HEK293 (cell line): ENCODE results near the gene C2CD3.

ENCODE experiments used
- CTCF ChIA-PET: fragments of 350-600 bp; formaldehyde crosslinking; extraction: SDS; loops from one replicate; lab custom pipeline; 2021; ENCODE audit warnings: antibody characterized with exemption; lab: Yijun Ruan, JAX
- POLR2A ChIA-PET: fragments of 300-600 bp; formaldehyde crosslinking; extraction: SDS; loops from one replicate; lab custom pipeline; 2020; ENCODE audit warnings: antibody characterized with exemption, inconsistent platforms; lab: Yijun Ruan, JAX
- H3K27ac ChIP-seq: fragments of 200-500 bp; sonication (Bioruptor generic); 2 replicates; pipeline ENCODE4 v1.5.1; 2014; ENCODE audit warnings: low read depth, low read length, control low read depth, inconsistent platforms; ENCODE audit errors: extremely low read depth
- H3K36me3 ChIP-seq, 2 experiments: fragments of 200-500 bp in 1 of 2; sonication (Bioruptor generic) in 1 of 2; 1 replicate in 1 of 2; 2 replicates in 1 of 2; pipeline ENCODE4 v1.5.1; 2014 to 2017; ENCODE audit warnings: inconsistent platforms in 2 of 2, low read length in 2 of 2; ENCODE audit not compliant: control insufficient read depth in 2 of 2, insufficient read depth in 1 of 2
- H3K4me1 ChIP-seq: fragments of 200-500 bp; sonication (Bioruptor generic); 2 replicates; pipeline ENCODE4 v1.5.1; 2014; ENCODE audit warnings: mild to moderate bottlenecking, low read length, inconsistent platforms; ENCODE audit not compliant: control insufficient read depth, insufficient read depth
- H3K4me3 ChIP-seq: 2 replicates; pipeline ENCODE4 v1.5.1; 2011; ENCODE audit warnings: low read depth, mild to moderate bottlenecking, control low read depth, low read length, moderate library complexity
- H3K9me3 ChIP-seq: fragments of 200-500 bp; sonication (Bioruptor generic); 2 replicates; pipeline ENCODE4 v1.5.1; 2014; ENCODE audit warnings: low read depth, low read length, inconsistent platforms; ENCODE audit not compliant: control insufficient read depth, insufficient read depth
- GLIS1 ChIP-seq: fragments of 450-650 bp; formaldehyde crosslinking; IDR thresholded peaks from 2 replicates; pipeline ENCODE4 v1.5.1; 2016; ENCODE audit warnings: missing biosample characterization, missing genetic modification characterization
- MYNN ChIP-seq: fragments of 450-650 bp; formaldehyde crosslinking; IDR thresholded peaks from 2 replicates; pipeline ENCODE4 v1.5.1; 2016; ENCODE audit warnings: missing biosample characterization, missing genetic modification characterization, borderline replicate concordance
- SETDB1 ChIP-seq: IDR thresholded peaks from one replicate; pipeline ENCODE4 v1.6.1; 2017; ENCODE audit warnings: mild to moderate bottlenecking, low read length, moderate library complexity, mixed read lengths; ENCODE audit not compliant: insufficient read length
- ZEB2 ChIP-seq: fragments of 450-650 bp; formaldehyde crosslinking; IDR thresholded peaks from 2 replicates; pipeline ENCODE4 v1.5.1; 2016; ENCODE audit warnings: missing biosample characterization, missing genetic modification characterization
- ZNF184 ChIP-seq: fragments of 450-650 bp; IDR thresholded peaks from 2 replicates; pipeline ENCODE4 v1.5.1; 2018; ENCODE audit warnings: missing biosample characterization, mild to moderate bottlenecking, missing genetic modification characterization
- ZNF23 ChIP-seq: fragments of 450-650 bp; formaldehyde crosslinking; IDR thresholded peaks from 2 replicates; pipeline ENCODE4 v1.5.1; 2016; ENCODE audit warnings: missing biosample characterization, missing genetic modification characterization, borderline replicate concordance
- ZNF624 ChIP-seq: fragments of 450-650 bp; formaldehyde crosslinking; IDR thresholded peaks from 2 replicates; pipeline ENCODE4 v1.5.1; 2017; ENCODE audit warnings: missing biosample characterization, missing genetic modification characterization
- ZNF843 ChIP-seq: fragments of 450-650 bp; formaldehyde crosslinking; IDR thresholded peaks from 2 replicates; pipeline ENCODE4 v1.5.1; 2016; ENCODE audit warnings: missing biosample characterization, missing genetic modification characterization
- ZSCAN23 ChIP-seq: fragments of 450-650 bp; formaldehyde crosslinking; IDR thresholded peaks from 2 replicates; pipeline ENCODE4 v1.5.1; 2016; ENCODE audit warnings: missing biosample characterization, missing genetic modification characterization
- TF ChIP-seq, protein P1 (sequence below): fragments of 450-650 bp; formaldehyde crosslinking; IDR thresholded peaks from 2 replicates; pipeline ENCODE4 v1.5.1; 2016; ENCODE audit warnings: missing biosample characterization, missing genetic modification characterization
- TF ChIP-seq, protein P2 (sequence below): fragments of 450-650 bp; formaldehyde crosslinking; IDR thresholded peaks from 2 replicates; pipeline ENCODE4 v1.5.1; 2016; ENCODE audit warnings: missing biosample characterization, missing genetic modification characterization, borderline replicate concordance
- TF ChIP-seq, protein P3 (sequence below): fragments of 450-650 bp; formaldehyde crosslinking; IDR thresholded peaks from 2 replicates; pipeline ENCODE4 v1.5.1; 2016; ENCODE audit warnings: missing biosample characterization, missing genetic modification characterization
- TF ChIP-seq, protein P4 (sequence below): fragments of 450-650 bp; formaldehyde crosslinking; IDR thresholded peaks from 2 replicates; pipeline ENCODE4 v1.5.1; 2016; ENCODE audit warnings: missing biosample characterization, missing genetic modification characterization
- TF ChIP-seq, protein P5 (sequence below): fragments of 450-650 bp; formaldehyde crosslinking; conservative IDR thresholded peaks from 2 replicates; pipeline ENCODE4 v1.5.1; 2016; ENCODE audit warnings: low read depth, missing biosample characterization, missing genetic modification characterization

The C2CD3 gene

DNA sequence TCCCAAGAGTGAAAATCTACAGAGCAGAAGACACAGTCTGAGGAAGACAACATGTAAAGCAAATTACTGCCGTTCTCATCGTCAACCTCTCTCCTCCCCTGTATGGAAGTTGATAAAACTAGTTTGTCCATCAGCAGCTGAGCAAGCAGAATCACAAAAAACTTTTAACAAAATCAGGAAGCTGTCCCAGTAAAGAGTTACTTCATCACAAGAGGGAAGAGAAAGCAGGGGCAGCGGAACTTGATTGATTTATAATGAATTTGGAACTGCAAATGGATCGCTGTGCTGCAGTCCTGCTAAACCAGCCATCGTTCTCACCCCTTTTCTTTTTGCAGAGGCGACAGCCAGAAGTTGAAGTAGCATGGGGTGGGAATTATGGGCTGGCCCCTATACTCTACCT lies 148.3 kb downstream of the C2CD3 start:
- no peak overlapping the region for H3K27ac ChIP-seq
- H3K4me3 ChIP-seq, result no peak overlapping the region
- POLR2A ChIA-PET, result no interaction called here
- no peaks in the 10 kb centered on the region for H3K9me3 ChIP-seq
- CTCF ChIA-PET, result no interaction called here
- TF ChIP-seq ZNF843 (tag by site-specific recombination) (no peak), GLIS1 (tag by site-specific recombination) (no peak), ZNF624 (tag by site-specific recombination) (no peak), ZEB2 (tag by site-specific recombination) (no peak), ZNF184 (no peak), ZNF23 (tag by site-specific recombination) (no peak), ZSCAN23 (tag by site-specific recombination) (no peak), SETDB1 (no peak), MYNN (tag by site-specific recombination) (no peak)
- TF ChIP-seq, protein P1, sequence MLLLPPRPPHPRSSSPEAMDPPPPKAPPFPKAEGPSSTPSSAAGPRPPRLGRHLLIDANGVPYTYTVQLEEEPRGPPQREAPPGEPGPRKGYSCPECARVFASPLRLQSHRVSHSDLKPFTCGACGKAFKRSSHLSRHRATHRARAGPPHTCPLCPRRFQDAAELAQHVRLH (tag by site-specific recombination), result no peak
- TF ChIP-seq, protein P2, sequence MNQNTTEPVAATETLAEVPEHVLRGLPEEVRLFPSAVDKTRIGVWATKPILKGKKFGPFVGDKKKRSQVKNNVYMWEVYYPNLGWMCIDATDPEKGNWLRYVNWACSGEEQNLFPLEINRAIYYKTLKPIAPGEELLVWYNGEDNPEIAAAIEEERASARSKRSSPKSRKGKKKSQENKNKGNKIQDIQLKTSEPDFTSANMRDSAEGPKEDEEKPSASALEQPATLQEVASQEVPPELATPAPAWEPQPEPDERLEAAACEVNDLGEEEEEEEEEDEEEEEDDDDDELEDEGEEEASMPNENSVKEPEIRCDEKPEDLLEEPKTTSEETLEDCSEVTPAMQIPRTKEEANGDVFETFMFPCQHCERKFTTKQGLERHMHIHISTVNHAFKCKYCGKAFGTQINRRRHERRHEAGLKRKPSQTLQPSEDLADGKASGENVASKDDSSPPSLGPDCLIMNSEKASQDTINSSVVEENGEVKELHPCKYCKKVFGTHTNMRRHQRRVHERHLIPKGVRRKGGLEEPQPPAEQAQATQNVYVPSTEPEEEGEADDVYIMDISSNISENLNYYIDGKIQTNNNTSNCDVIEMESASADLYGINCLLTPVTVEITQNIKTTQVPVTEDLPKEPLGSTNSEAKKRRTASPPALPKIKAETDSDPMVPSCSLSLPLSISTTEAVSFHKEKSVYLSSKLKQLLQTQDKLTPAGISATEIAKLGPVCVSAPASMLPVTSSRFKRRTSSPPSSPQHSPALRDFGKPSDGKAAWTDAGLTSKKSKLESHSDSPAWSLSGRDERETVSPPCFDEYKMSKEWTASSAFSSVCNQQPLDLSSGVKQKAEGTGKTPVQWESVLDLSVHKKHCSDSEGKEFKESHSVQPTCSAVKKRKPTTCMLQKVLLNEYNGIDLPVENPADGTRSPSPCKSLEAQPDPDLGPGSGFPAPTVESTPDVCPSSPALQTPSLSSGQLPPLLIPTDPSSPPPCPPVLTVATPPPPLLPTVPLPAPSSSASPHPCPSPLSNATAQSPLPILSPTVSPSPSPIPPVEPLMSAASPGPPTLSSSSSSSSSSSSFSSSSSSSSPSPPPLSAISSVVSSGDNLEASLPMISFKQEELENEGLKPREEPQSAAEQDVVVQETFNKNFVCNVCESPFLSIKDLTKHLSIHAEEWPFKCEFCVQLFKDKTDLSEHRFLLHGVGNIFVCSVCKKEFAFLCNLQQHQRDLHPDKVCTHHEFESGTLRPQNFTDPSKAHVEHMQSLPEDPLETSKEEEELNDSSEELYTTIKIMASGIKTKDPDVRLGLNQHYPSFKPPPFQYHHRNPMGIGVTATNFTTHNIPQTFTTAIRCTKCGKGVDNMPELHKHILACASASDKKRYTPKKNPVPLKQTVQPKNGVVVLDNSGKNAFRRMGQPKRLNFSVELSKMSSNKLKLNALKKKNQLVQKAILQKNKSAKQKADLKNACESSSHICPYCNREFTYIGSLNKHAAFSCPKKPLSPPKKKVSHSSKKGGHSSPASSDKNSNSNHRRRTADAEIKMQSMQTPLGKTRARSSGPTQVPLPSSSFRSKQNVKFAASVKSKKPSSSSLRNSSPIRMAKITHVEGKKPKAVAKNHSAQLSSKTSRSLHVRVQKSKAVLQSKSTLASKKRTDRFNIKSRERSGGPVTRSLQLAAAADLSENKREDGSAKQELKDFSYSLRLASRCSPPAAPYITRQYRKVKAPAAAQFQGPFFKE (tag by site-specific recombination), result no peak
- TF ChIP-seq, protein P3, sequence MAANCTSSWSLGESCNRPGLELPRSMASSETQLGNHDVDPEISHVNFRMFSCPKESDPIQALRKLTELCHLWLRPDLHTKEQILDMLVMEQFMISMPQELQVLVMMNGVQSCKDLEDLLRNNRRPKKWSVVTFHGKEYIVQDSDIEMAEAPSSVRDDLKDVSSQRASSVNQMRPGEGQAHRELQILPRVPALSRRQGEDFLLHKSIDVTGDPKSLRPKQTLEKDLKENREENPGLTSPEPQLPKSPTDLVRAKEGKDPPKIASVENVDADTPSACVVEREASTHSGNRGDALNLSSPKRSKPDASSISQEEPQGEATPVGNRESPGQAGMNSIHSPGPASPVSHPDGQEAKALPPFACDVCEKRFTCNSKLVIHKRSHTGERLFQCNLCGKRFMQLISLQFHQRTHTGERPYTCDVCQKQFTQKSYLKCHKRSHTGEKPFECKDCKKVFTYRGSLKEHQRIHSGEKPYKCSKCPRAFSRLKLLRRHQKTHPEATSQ, result no peak
- TF ChIP-seq, protein P4, sequence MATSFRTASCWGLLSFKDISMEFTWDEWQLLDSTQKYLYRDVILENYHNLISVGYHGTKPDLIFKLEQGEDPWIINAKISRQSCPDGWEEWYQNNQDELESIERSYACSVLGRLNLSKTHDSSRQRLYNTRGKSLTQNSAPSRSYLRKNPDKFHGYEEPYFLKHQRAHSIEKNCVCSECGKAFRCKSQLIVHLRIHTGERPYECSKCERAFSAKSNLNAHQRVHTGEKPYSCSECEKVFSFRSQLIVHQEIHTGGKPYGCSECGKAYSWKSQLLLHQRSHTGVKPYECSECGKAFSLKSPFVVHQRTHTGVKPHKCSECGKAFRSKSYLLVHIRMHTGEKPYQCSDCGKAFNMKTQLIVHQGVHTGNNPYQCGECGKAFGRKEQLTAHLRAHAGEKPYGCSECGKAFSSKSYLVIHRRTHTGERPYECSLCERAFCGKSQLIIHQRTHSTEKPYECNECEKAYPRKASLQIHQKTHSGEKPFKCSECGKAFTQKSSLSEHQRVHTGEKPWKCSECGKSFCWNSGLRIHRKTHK (tag by site-specific recombination), result no peak
- TF ChIP-seq, protein P5, sequence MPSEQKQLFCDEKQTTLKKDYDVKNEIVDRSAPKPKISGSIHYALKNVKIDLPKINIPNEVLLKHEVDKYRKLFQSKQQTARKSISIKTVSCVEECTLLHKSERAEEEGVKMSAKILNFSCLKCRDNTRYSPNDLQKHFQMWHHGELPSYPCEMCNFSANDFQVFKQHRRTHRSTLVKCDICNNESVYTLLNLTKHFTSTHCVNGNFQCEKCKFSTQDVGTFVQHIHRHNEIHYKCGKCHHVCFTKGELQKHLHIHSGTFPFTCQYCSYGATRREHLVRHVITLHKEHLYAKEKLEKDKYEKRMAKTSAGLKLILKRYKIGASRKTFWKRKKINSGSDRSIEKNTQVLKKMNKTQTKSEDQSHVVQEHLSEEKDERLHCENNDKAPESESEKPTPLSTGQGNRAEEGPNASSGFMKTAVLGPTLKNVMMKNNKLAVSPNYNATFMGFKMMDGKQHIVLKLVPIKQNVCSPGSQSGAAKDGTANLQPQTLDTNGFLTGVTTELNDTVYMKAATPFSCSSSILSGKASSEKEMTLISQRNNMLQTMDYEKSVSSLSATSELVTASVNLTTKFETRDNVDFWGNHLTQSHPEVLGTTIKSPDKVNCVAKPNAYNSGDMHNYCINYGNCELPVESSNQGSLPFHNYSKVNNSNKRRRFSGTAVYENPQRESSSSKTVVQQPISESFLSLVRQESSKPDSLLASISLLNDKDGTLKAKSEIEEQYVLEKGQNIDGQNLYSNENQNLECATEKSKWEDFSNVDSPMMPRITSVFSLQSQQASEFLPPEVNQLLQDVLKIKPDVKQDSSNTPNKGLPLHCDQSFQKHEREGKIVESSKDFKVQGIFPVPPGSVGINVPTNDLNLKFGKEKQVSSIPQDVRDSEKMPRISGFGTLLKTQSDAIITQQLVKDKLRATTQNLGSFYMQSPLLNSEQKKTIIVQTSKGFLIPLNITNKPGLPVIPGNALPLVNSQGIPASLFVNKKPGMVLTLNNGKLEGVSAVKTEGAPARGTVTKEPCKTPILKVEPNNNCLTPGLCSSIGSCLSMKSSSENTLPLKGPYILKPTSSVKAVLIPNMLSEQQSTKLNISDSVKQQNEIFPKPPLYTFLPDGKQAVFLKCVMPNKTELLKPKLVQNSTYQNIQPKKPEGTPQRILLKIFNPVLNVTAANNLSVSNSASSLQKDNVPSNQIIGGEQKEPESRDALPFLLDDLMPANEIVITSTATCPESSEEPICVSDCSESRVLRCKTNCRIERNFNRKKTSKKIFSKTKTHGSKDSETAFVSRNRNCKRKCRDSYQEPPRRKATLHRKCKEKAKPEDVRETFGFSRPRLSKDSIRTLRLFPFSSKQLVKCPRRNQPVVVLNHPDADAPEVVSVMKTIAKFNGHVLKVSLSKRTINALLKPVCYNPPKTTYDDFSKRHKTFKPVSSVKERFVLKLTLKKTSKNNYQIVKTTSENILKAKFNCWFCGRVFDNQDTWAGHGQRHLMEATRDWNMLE (tag by site-specific recombination), result no peak
- H3K36me3 ChIP-seq, result peaks cover 0 to 35% of the 10 kb centered on the region in 2 experiments; a peak in 1 of 3 replicates
- no peaks in the 10 kb centered on the region for H3K4me1 ChIP-seq
